Inflammatory macrophage (primary cell): ENCODE results near the gene AP2A1.
A peak's percentile ranks its signal among the peaks of the same experiment; 100 is the strongest.

Experiments used
- DNase-seq, 2 donors: peaks; one replicate each; pipeline ENCODE4 v3.0.0-alpha.2; 2020 to 2022

The AP2A1 gene

DNA sequence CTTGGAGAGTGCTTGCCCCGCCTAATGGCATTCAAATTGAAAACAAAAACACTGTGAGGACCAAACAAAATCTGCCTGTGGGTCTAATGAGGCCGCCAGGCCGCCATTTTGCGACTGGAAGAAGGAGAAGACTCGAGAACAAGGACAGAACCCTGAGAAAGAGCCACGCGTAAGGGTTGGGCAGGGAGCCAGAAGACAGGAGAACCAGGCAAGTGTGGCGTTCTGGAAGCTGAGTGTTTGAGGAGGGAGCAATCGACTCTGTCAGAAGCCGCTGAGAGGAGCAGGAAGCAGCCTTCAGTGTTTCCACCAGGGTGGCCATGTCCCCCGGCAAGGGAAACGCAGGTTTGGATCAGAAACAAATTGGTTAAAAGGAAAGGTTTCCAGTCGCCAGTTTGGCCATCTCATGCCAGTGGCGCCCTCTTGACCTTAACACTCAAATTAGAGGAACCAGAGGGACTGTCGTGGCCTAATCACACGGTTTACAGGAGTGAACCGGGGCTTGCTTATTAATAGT lies 74.0 kb downstream of the AP2A1 start:
- DNase-seq: no peak

DNA sequence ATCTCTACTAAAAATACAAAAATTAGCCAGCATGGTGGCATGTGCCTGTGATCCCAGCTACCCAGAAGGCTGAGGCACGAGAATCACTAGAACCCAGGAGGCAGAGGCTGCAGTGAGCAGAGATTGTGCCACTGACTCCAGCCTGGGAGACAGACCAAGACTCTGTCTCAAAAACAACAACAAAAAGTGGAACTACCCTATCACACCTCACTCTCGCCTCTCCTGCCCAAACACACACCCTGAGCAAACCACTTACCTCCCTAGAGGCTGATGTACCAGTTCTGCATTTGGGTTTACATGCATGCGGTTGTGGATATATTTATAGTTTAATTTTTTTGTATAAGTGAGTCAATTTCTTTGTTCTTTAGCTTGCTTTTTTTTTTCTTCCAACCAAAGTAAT lies 76.5 kb downstream of the AP2A1 start:
- no peak for DNase-seq

DNA sequence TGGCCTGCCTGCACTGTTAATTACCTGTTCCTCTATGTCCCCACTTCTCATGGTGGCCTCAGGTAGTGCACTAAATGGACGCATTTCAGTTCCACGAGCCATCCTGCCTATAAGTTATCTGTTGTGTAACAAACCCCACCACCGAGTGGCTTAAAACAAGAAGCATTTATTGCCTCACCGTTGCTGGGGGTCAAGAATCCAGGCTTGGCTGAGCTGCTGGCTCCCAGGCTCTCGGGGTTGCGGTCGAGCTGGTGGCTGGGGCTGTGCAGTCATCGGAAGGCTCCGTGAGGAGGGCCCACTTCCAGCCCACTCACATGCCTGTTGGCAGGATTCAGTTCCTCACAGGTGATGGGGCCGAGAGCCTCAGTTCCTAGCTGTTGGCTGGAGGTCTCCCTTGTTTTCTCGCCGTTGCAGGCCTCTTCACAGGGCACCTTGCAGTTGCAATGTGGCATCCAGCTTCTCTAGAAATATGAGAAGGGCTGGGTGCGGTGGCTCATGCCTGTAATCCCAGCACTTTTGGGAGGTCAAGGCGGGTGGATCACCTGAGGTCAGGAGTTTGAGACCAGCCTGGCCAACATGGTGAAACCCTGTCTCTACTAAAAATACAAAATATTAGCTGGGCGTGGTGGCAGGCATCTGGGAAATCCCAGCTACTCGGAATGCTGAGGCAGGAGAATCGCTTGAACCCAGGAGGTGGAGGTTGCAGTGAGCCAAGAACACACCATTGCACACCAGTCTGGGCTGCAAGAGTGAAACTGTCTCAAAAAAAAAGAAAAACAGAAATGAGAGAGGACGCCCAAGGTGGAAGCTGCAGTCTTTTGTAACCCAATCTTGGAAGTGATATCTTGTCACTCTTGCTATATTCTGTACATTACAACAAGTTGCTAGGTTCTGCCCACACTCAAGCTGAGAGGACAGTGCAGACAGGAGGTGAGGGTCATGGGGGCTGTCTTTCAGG lies 77.6 kb downstream of the AP2A1 start:
- DNase-seq: peak; percentile 36 to 54

DNA sequence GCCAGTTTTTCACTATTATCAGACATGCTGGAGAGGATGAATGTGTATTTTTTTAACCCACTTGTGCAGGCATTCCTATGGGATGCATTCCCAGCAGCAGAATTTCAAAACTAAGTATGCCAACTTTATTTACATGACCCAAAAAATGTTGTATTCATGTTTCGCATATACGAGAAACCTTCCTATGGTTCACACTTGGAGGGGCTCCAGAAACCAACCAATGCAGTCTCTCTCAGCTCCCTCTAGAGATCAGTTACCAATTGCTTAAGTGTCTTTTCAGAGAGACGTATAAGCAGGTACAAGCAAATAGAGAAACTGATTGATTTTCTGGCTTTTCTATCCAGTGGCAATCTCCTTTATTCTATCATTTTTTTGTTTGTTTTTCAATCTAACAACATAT lies 78.6 kb downstream of the AP2A1 start:
- DNase-seq: no peak

DNA sequence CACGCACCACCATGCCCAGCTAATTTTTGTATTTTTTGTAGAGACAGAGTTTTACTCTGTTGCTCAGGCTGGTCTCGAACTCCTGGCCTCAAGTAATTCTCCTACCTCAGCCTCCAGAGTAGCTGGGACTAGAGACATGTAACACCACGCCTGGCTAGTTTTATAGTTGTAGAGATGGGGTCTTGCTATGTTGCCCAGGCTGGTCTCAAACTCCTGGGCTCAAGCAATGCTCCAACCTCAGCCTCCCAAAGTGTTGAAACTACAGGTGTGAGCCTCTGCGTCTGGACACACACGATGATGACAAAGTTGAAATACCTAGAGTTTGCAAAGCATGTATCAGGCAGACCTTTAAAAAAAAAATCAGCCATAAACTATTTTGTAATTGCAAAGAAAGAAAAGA lies 79.6 kb downstream of the AP2A1 start:
- DNase-seq: no peak

DNA sequence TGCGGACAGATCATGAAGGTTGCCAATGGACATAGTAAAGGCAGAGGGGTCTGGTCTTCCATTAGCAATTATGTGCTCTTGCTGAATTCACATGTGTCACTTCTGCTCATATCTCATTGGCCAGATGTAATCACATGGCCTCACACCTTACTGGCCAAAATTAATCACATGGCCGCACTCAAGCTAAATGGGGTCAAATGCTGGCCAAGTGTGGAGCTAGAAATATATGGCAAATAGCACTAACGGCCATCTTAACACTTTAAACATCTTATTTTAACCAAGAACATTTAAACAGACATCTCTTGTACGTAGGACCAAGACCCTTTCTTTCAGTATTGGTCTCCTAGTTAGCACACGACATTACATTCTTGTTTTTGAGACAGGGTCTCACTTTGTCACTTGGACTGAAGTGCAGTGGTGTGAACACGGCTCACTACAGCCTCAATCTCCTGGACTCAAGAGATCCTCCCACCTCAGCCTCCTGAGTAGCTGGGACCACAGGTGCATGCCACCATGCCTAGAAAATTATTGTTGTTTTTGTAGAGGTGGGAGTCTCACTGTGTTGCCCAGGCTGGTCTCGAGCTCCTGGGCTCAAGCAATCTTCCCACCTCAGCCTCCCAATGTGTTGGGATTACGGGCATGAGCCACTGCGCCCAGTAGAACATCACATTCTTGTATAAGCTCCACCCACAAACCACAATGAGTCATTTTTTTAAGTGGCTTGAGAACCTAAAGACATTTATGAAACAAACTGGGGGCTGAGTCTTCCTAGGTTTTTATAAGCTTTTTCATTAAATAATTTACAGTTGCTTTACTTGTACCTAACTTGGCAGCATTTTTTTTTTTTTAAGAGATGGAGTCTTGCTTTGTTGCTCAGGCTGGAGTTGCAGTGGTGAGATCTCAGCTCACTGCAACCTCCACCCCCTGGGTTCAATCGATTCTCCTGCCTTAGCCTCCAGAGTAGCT lies 81.2 kb downstream of the AP2A1 start:
- peak; percentile 72 to 74 for DNase-seq

DNA sequence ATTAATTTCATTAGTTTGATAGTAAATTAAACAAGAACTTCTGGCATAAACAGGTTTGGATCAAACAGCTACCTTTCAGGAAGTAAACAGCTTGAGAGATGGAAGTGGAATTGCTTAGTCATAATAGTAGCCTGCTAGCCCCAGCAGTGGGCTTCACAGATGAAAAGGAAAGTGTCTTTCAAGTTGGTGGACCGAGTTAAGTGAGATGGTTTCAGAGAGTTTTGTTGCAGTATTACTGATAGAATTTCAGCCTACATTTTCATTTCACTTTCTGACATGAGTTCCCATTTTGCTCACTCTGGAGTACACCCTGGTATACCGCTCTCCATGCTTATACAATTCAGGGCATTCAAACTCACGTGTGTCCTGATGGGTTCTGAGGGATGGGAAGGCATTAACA lies 82.1 kb downstream of the AP2A1 start:
- DNase-seq: no peak

DNA sequence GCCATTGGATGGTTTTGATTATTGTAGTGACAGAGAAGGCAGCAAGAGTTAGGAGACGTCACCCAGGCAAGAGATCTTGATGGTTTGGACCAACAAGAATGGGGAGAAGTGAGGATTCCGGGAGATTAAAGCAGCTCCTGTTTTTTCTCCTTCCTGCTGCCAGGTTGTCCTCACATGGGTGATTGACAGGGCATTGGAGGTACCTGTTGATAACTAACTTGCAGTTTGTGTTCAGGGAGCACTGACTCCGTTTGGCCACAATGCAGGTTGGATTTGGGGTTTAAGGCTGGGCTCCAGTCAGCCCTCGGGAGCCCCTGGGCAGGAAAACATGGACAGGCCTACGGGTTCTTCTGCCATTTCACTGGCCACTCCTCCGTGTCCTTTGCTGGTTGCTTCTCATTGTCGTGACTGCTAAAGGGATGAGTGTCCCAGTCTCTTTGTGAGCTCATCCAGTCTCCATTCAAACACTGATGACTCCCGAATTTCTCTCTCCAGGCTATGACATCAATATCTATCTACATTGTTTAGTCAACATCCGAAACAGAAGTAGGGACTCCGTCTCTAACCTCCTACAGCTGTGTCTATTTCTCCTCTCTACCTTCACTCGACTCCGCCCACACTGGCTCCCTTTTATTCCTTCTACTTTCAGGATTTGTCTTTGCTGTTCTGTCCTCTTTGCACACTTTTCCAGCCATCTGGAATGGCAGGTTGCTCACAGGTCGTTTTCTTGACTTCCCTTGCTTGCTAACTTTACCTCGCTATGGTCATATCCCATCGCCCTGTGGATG lies 82.8 kb downstream of the AP2A1 start:
- DNase-seq: no peak

DNA sequence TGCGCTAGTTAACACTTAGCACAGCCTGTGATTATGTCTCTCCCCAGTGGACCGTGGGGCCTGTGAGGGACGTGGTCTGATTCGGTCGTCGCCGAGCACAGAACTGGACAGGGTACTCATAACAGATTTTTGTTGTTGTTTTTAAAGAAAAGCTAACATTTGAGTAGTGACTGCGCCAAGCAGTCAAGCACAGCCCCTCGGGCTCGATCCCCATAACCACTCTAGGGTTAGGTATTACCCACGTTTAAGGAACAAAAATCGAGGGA lies 83.4 kb downstream of the AP2A1 start:
- DNase-seq: no peak

DNA sequence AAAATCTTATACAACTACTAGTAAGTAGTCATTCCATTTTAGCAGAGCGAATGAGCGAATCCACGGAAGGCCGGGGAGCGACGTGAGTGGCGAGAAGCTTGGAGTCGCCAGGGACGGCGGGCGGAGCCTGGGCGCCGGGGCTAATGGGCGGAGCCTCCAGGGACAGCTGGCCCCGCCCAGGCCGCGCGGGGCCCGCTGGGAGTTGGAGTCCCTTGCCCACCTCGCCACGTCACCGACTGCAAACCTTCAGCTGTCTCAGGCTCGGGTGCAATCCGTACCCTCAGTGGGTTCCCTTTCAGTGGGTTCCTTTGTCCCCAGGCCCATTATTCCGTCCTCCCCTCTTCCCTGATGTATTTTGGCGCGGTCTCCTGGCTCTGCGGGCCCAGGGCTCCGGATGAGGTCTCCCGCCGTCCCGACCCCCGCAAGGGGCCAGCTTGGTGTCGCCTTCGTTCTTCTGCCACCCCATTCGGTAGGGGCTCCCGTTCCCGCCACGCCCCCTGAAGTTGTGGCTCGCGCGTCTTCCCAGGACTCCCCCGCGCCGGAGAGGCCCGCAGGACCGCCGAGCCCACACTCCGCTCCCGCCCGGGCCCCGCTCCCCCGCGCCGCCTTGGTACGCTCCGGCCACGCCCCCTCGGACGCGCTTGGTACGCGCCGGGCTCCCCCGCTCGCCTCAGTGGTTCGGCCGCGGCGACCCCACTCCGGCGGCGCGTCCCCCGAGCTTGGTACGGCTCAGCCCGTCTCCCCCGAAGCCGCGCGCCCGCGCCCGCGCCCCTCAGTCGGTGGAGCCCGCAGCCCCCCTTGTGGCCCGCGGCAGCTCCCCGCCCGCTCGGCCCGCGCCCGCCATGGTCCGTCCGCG lies 83.9 kb downstream of the AP2A1 start, which contains the start of gene PTOV1:
PTOV1 (plus strand) TSS at position 673 of the 856 bp plus-strand sequence.
- peak; percentile 93 to 95 for DNase-seq

DNA sequence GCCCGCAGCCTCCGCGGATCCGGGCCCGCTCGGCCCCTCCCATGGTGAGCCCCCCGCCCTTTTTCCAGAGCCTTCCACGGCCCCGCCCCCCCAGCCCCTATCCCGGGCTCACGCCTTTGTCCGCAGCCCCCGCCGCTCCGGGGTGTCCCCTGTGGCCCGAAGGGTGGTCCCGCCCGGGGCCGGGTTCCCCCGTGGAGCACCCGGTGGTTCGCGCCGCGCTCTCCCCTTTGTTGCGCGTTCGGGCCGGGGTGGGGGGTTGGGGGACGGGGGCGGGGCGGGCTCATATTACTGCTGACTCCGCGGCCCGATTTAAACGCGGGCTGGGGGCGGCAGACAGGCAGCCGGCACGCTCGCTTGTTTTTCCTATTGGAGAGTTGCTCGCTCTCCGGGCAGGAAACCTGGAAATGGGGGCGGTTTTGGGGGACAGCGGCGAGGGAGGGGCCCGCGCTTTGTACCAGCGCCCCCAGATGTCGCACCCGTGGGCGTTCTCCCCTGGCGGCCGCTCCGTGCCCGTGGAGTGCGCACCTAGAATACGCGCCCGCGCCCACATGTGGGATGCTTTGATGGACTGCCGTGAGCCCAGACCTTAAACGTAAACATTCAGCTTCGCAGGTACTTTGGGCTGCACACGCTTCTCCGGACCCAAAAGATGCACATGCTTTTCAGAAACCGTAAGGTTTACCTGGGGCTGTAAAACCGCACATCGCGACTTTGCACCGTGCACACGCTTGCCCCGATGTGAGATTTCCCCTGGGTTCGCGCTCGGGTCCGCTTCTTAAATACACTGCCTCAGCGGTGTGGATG lies 84.9 kb downstream of the AP2A1 start:
- DNase-seq: no peak

DNA sequence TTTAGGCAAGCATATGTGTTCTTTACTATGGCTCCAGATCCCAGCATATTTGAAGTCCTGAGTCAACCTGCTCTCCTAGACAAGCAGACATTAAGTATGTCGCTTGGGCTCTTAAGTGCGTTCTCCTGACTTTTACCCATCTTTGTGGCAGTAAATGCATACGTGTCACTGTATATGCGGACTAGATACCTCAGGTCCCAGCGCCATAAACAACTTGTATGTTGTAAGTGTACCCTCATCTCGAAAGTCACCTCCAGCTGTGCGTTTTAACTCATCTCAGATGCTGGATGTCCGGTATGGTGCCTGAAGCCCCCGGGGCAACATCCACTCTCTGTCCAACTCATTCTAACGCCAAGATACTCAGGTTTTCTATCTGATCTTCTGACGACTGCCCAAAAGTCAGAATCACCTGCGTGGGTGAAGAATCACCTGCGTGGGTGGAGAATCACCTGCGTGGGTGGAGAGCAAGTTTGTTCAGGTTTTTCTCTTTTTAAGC lies 85.9 kb downstream of the AP2A1 start:
- no peak for DNase-seq

DNA sequence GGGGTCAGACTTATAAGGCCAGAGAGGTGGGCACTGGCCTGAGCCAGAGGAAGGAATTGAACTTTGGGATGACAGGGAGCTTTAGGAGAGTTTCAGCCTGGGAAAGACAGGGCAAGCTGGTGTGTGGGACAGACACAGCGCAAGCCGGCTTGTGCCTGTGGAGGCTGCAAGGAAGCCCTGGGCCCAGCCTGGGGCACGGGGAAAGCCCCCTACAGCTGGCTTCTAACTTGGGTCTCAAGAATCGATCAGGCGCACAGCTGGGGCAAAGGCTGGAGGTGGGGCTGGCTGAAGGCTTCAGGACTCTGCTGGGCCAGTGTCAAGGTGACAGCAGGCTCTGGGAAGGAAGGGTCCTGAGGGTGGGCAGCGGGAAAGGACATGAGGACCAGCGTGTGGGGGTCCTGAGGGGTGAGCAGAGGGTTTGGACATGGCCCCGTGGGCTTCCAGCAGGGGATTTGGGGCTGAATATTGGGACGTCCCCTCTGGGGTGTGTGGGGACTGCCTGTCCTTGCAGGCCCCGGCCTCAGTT lies 87.1 kb downstream of the AP2A1 start:
- DNase-seq: no peak

DNA sequence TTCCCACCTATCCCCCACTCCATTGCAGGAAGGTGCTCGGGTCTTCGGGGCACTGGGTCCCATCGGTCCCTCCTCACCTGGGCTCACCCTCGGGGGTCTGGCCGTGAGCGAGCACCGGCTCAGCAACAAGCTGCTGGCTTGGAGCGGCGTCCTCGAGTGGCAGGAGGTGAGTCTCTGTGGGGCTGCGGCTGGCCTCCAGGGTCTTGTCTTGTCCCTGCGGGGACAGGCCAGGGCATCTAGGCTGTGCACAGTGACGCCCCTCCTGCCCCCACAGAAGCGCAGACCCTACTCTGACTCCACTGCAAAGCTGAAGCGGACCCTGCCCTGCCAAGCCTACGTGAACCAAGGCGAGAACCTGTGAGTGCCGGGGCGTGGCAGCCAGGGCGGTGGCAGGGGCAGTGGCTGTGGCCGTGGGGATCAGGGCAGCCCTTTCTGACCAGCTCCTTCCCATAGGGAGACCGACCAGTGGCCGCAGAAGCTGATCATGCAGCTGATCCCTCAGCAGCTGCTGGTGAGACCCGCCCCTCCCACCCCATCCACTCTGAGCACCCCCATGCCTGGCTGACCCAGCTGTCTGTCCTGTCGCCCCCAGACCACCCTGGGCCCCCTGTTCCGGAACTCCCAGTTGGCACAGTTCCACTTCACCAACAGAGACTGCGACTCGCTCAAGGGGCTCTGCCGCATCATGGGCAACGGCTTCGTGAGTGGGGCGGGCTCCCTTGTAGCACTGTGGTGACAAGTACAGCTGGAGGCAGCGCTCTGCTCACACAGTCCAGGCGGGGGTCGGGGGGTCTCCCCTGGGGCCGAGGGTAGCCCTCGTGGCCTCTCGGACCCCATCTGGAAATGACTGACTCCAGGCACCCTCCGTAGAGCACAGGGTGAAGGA lies 87.8 kb downstream of the AP2A1 start:
- no peak for DNase-seq

DNA sequence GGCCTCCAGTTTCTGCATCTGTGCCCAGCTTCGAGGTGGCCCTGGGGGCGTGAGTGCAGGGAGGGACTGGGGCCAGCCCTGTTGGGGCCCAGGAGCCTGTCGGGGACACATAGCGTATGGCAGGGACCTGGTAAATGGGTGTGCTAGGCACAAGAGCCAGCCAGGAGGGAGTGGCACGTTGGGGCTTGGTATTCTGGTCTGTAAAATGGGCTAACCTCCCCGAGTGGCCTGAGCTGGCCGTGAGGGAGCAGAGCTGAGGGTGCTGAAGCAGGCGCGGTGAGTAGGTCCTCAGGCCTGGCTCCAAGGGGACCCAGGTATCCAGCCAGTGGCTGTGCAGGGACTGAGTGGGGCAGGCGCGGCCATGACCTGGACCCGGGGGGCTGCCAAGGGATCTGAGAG lies 88.5 kb downstream of the AP2A1 start:
- no peak for DNase-seq

DNA sequence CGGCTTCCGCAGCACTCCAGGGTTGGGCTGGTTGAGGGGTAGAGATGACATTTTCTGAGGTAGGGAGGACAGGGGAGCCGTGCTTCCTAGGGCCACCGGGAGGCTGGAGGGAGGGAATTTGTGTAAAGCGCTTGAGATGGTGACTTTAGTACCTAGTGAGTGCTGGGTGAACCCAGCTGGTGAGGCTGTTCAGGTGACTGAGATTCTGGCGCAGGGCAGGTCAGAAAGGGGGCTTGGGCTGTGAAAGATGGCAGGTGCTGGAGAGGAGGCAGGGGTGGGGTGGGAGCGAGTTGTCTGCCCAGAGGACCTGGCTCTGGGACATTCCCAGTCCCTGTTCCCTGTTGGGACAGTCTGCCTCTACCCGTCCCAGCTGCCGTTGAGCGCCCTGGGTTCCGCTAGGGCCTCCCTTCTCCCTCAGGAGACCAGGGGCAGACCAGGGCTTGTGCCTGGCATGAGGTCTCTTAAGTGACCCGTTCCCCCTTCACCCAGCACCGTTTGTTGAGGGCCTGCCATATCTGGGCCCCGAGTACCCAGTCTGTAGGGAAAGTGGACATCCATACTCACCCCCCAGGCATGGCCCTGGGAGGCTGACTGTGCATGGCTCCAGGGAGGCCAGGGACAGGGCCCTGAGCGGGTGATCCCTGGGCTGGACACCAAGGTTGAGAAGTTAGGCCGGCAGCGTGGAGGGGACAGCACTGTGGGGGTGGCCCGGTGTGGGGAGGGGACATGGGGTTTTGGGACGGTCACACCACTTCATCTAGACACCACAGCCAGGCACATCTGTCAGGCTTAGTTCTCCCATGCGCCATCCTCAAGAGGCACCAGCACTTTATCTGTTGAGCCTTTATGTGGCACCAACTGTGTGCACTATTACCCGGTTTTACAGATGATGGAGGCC lies 89.1 kb downstream of the AP2A1 start:
- no peak for DNase-seq

DNA sequence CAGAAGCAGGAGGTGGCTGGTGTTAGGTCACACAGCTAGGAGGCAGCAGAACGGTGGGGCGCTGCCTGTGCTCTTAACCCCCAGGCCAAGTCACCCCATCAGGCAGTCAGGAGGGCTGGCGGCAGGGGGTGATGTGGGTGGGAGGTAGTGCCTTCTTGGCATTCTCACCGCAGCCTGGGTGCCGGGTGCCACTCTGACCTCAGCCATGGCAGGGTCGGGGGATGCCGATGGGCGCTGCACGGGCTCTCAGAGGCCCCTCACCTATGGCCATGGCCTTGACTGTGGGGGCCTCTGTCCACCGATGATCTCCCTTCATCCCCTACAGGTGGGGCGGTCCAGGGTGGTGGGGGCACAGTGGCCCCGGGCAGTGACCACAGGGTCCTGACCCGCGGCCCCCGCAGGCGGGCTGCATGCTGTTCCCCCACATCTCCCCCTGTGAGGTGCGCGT lies 89.8 kb downstream of the AP2A1 start:
- DNase-seq: no peak
